H9 (cell line): ENCODE data around the gene SLMAP. TPM values are rescaled to one million over a fixed set of nuclear protein-coding genes. Genes with fewer than 3 reads are reported as not detected.
"Not testable (repeated sequence)": the region's sequence is repeated elsewhere in the genome, so short reads cannot be mapped to it uniquely, and the experiment has no call there.

ENCODE experiments used
- DNase-seq: peaks from one replicate; pipeline ENCODE4 v3.0.0-alpha.2; 2017
- H2AFZ ChIP-seq: one replicate; pipeline ENCODE4 v1.6.1; 2013; ENCODE audit warnings: mild to moderate bottlenecking, low read length, control low read depth, moderate library complexity
- H2AK5ac ChIP-seq: 2 replicates; pipeline ENCODE4 v1.6.1; 2013; ENCODE audit warnings: low read length, control low read depth, mixed read lengths; ENCODE audit not compliant: insufficient read length
- H2BK120ac ChIP-seq: one replicate; pipeline ENCODE4 v1.6.1; 2013; ENCODE audit warnings: low read depth, mild to moderate bottlenecking, low read length, control low read depth, inconsistent platforms; ENCODE audit not compliant: poor library complexity, severe bottlenecking
- H2BK12ac ChIP-seq: 2 replicates; pipeline ENCODE4 v1.6.1; 2013; ENCODE audit warnings: low read length, control low read depth, mixed read lengths, low read depth; ENCODE audit not compliant: insufficient read length
- H2BK15ac ChIP-seq: 2 replicates; pipeline ENCODE4 v1.6.1; 2013; ENCODE audit warnings: low read depth, low read length, control low read depth
- H2BK20ac ChIP-seq: one replicate; pipeline ENCODE4 v1.6.1; 2013; ENCODE audit warnings: low read depth, mild to moderate bottlenecking, low read length, control low read depth, inconsistent platforms; ENCODE audit not compliant: poor library complexity, severe bottlenecking
- H2BK5ac ChIP-seq: 2 replicates; pipeline ENCODE4 v1.6.1; 2013; ENCODE audit warnings: low read length, control low read depth, mixed read lengths; ENCODE audit not compliant: insufficient read length
- H3K14ac ChIP-seq: 2 replicates; pipeline ENCODE4 v1.6.1; 2013; ENCODE audit warnings: low read length, control low read depth; ENCODE audit not compliant: insufficient read depth
- H3K18ac ChIP-seq: 2 replicates; pipeline ENCODE4 v1.6.1; 2013; ENCODE audit warnings: low read depth, mild to moderate bottlenecking, mixed read lengths, low read length, control low read depth; ENCODE audit not compliant: insufficient read length
- H3K23ac ChIP-seq: 2 replicates; pipeline ENCODE4 v1.6.1; 2013; ENCODE audit warnings: low read length, control low read depth, mixed read lengths, low read depth; ENCODE audit not compliant: insufficient read length
- H3K23me2 ChIP-seq: 2 replicates; pipeline ENCODE4 v1.6.1; 2013; ENCODE audit warnings: low read depth, mild to moderate bottlenecking, mixed read lengths, low read length, control low read depth; ENCODE audit not compliant: insufficient read length, poor library complexity, severe bottlenecking
- H3K27ac ChIP-seq: 2 replicates; pipeline ENCODE4 v1.5.1; 2013; ENCODE audit warnings: low read length, control low read depth, mixed read lengths, low read depth; ENCODE audit not compliant: insufficient read length
- H3K27me3 ChIP-seq: 2 replicates; pipeline ENCODE4 v1.6.1; 2013; ENCODE audit warnings: low read length, control low read depth, inconsistent platforms; ENCODE audit not compliant: insufficient read depth
- H3K4ac ChIP-seq: 2 replicates; pipeline ENCODE4 v1.6.1; 2013; ENCODE audit warnings: low read depth, mild to moderate bottlenecking, control low read depth, inconsistent platforms, low read length, moderate library complexity
- H3K4me1 ChIP-seq: 2 replicates; pipeline ENCODE4 v1.6.1; 2013; ENCODE audit warnings: low read length, control low read depth, inconsistent platforms; ENCODE audit not compliant: insufficient read depth
- H3K4me2 ChIP-seq: 2 replicates; pipeline ENCODE4 v1.6.1; 2013; ENCODE audit warnings: low read length, control low read depth, mixed read lengths; ENCODE audit not compliant: insufficient read length, insufficient read depth
- H3K56ac ChIP-seq: 2 replicates; pipeline ENCODE4 v1.6.1; 2013; ENCODE audit warnings: low read depth, mild to moderate bottlenecking, mixed read lengths, low read length, control low read depth; ENCODE audit not compliant: insufficient read length
- H3K79me1 ChIP-seq: 2 replicates; pipeline ENCODE4 v1.6.1; 2013; ENCODE audit warnings: low read depth, mild to moderate bottlenecking, moderate library complexity, low read length, control low read depth, inconsistent platforms; ENCODE audit not compliant: insufficient read depth, poor library complexity, severe bottlenecking
- H3K79me2 ChIP-seq: 2 replicates; pipeline ENCODE4 v1.6.1; 2013; ENCODE audit warnings: low read length, control low read depth, inconsistent platforms; ENCODE audit not compliant: insufficient read depth
- H3K9ac ChIP-seq: 2 replicates; pipeline ENCODE4 v1.6.1; 2013; ENCODE audit warnings: low read length, control low read depth, mixed read lengths; ENCODE audit not compliant: insufficient read length; ENCODE audit errors: extremely low read depth
- H3K9me3 ChIP-seq: one replicate; pipeline ENCODE4 v1.6.1; 2013; ENCODE audit warnings: low read depth, low read length, inconsistent platforms; ENCODE audit not compliant: control insufficient read depth
- H3T11ph ChIP-seq: one replicate; pipeline ENCODE4 v1.6.1; 2013; ENCODE audit warnings: mild to moderate bottlenecking, low read length, control low read depth, inconsistent platforms
- H4K20me1 ChIP-seq: one replicate; pipeline ENCODE4 v1.6.1; 2013; ENCODE audit not compliant: control insufficient read depth, insufficient read length, insufficient read depth
- H4K5ac ChIP-seq: 2 replicates; pipeline ENCODE4 v1.6.1; 2013; ENCODE audit warnings: low read depth, mild to moderate bottlenecking, mixed read lengths, low read length, control low read depth; ENCODE audit not compliant: insufficient read length
- H4K8ac ChIP-seq: replicated peaks from 2 replicates; pipeline ENCODE4 v1.6.1; 2013; ENCODE audit warnings: low read length, control low read depth, mixed read lengths, low read depth; ENCODE audit not compliant: insufficient read length
- H4K91ac ChIP-seq: 2 replicates; pipeline ENCODE4 v1.6.1; 2013; ENCODE audit warnings: low read depth, mild to moderate bottlenecking, moderate library complexity, mixed read lengths, low read length, control low read depth; ENCODE audit not compliant: insufficient read length
- H3K27ac Mint-ChIP-seq, 3 experiments: 2 replicates in 2 of 3; 3 replicates in 1 of 3; pipeline ENCODE4 v1.8.0; 2020 to 2021; ENCODE audit warnings: mixed read lengths in 3 of 3, mild to moderate bottlenecking in 1 of 3, moderate library complexity in 1 of 3
- H3K27me3 Mint-ChIP-seq: 2 replicates; pipeline ENCODE4 v1.8.0; 2021; ENCODE audit warnings: low read depth, mild to moderate bottlenecking, moderate library complexity, mixed read lengths
- H3K36me3 Mint-ChIP-seq, 3 experiments: 2 replicates in 2 of 3; 3 replicates in 1 of 3; pipeline ENCODE4 v1.8.0; 2020 to 2021; ENCODE audit warnings: low read depth in 3 of 3, mixed read lengths in 3 of 3; ENCODE audit not compliant: insufficient read depth in 1 of 3
- H3K4me1 Mint-ChIP-seq, 2 experiments: 2 replicates each; pipeline ENCODE4 v1.8.0; 2020; ENCODE audit warnings: mixed read lengths in 2 of 2
- H3K4me3 Mint-ChIP-seq, 2 experiments: 2 replicates in 1 of 2; 3 replicates in 1 of 2; pipeline ENCODE4 v1.8.0; 2020 to 2021; ENCODE audit warnings: mild to moderate bottlenecking in 2 of 2, mixed read lengths in 2 of 2, moderate library complexity in 1 of 2
- H3K9me3 Mint-ChIP-seq, 2 experiments: 2 replicates in 1 of 2; 3 replicates in 1 of 2; pipeline ENCODE4 v1.8.0; 2020; ENCODE audit warnings: mild to moderate bottlenecking in 2 of 2, mixed read lengths in 2 of 2, moderate library complexity in 1 of 2
- CTCF ChIP-seq: fragments of 200-600 bp; sonication (generic); conservative IDR thresholded peaks from 3 replicates; pipeline ENCODE4 v1.8.0; 2021; ENCODE audit warnings: antibody characterized with exemption, mild to moderate bottlenecking
- WGBS: extraction: QIAGEN DNeasy Blood & Tissue Kit; methylation state at CpG from one replicate; pipeline ENCODE4 v1.1.7; 2013; ENCODE audit warnings: missing lambda C conversion rate, low lambda C conversion rate, mixed read lengths; ENCODE audit not compliant: insufficient read length; ENCODE audit errors: extremely low coverage; 5-methylcytosine and 5-hydroxymethylcytosine counted together
- total RNA-seq: library from RNA; stranded (reverse); gene quantifications from 2 replicates; pipeline ENCODE4 v1.2.1, GENCODE V29; 2021

The SLMAP gene
- total RNA-seq, 1 experiment from 2014 or later = 65.1 TPM

- no CpG with 5 or more reads among the region's 2 CpGs for WGBS
- no peak overlapping the region for H4K8ac ChIP-seq
- no peaks in the 10 kb centered on the region for H3K23me2 ChIP-seq
These were observed 121.0 kb downstream of the SLMAP start for GRCh38 chr3:57877116-57877515.

GRCh38 chr3:57884436-57884835 is 128.3 kb downstream of the SLMAP start:
- not testable (repeated sequence) for H3K23me2 ChIP-seq, H3K23ac ChIP-seq, H3K9me3 Mint-ChIP-seq, H2AK5ac ChIP-seq, H4K20me1 ChIP-seq, DNase-seq, H2BK120ac ChIP-seq, H2BK20ac ChIP-seq, H3K9ac ChIP-seq, H3K56ac ChIP-seq, H4K5ac ChIP-seq, H3T11ph ChIP-seq, H4K91ac ChIP-seq, H2BK5ac ChIP-seq, H3K4me3 Mint-ChIP-seq, H3K79me1 ChIP-seq, H3K18ac ChIP-seq, H3K4me1 ChIP-seq, H4K8ac ChIP-seq, H2BK12ac ChIP-seq, H3K14ac ChIP-seq, H3K79me2 ChIP-seq, H3K4ac ChIP-seq, H3K4me2 ChIP-seq, H3K27ac ChIP-seq, H3K27me3 ChIP-seq, H3K9me3 ChIP-seq, H2AFZ ChIP-seq, H3K4me1 Mint-ChIP-seq, H2BK15ac ChIP-seq, H3K27me3 Mint-ChIP-seq
- WGBS = no CpG with 5 or more reads among the region's 5 CpGs
- Mint-ChIP-seq H3K27ac (peak overlapping the region in 1 of 3 experiments; percentile 4; a peak in 1 of 7 replicates), H3K36me3 (peaks cover 13 to 22% (median 22%) of the 10 kb centered on the region in 3 experiments)

More at GRCh38 chr3:57877116-57877515, 121.0 kb downstream of the SLMAP start:
- H3K23ac ChIP-seq = no peak overlapping the region
- no peak for TF ChIP-seq CTCF
- no peak overlapping the region for H2AK5ac ChIP-seq
- Mint-ChIP-seq H3K4me1 (peaks cover 2% of the 10 kb centered on the region in 2 experiments; a peak in 3 of 4 replicates), H3K4me3 (no peak overlapping the region), H3K36me3 (peaks cover 0 to 5% (median 0%) of the 10 kb centered on the region in 3 experiments; a peak in 1 of 7 replicates), H3K27ac (peak overlapping the region in 1 of 3 experiments; percentile 27; a peak in 1 of 7 replicates), H3K27me3 (no peaks in the 10 kb centered on the region), H3K9me3 (no peaks in the 10 kb centered on the region)
- no peak overlapping the region for H3K56ac ChIP-seq
- no peaks in the 10 kb centered on the region for H3K79me1 ChIP-seq
- no peak overlapping the region for H2BK5ac ChIP-seq
- H3T11ph ChIP-seq = no peak overlapping the region
- no peak overlapping the region for H2BK12ac ChIP-seq
- H4K91ac ChIP-seq = no peak overlapping the region
- H3K9me3 ChIP-seq = no peaks in the 10 kb centered on the region
- H3K4me2 ChIP-seq = no peak overlapping the region
- H2BK15ac ChIP-seq = no peak overlapping the region
- H4K5ac ChIP-seq = no peak overlapping the region
- H3K4ac ChIP-seq = no peak overlapping the region
- H2BK20ac ChIP-seq = no peak overlapping the region
- no peaks in the 10 kb centered on the region for H3K79me2 ChIP-seq
- no peak overlapping the region for H3K9ac ChIP-seq
- no peaks in the 10 kb centered on the region for H4K20me1 ChIP-seq
- H3K4me1 ChIP-seq = no peaks in the 10 kb centered on the region
- no peak overlapping the region for H2AFZ ChIP-seq
- H3K27me3 ChIP-seq = no peaks in the 10 kb centered on the region
- DNase-seq = no peak
- no peak overlapping the region for H3K18ac ChIP-seq
- no peak overlapping the region for H3K14ac ChIP-seq
- H3K27ac ChIP-seq = no peak overlapping the region
- H2BK120ac ChIP-seq = no peak overlapping the region
